GM08714 (cell line): Measurements from ENCODE around the gene EFL1.
"Not testable (repeated sequence)": the region's sequence is repeated elsewhere in the genome, so short reads cannot be mapped to it uniquely, and the experiment has no call there.

Source experiments
- H3K4me3 ChIP-seq: fragments of 200-500 bp; sonication (Bioruptor generic); 2 replicates; pipeline ENCODE4 v1.5.1; 2014; ENCODE audit warnings: mild to moderate bottlenecking, low read length, inconsistent platforms
- ZNF274 ChIP-seq: IDR thresholded peaks from 2 replicates; pipeline ENCODE4 v1.6.1; 2012; ENCODE audit warnings: mild to moderate bottlenecking, low read depth, low read length

Gene EFL1

GRCh38 chr15:82239685-82240391 lies 22.7 kb downstream of the EFL1 start:
- no peak overlapping the region for H3K4me3 ChIP-seq
- TF ChIP-seq ZNF274: no peak

GRCh38 chr15:82237944-82238534 lies 24.5 kb downstream of the EFL1 start:
- not testable (repeated sequence) for H3K4me3 ChIP-seq

- no peak overlapping the region for H3K4me3 ChIP-seq
- TF ChIP-seq ZNF274: no peak
Observed at GRCh38 chr15:82231842-82232241, 30.7 kb downstream of the EFL1 start.

GRCh38 chr15:82231233-82231632 lies 31.3 kb downstream of the EFL1 start:
- no peak for TF ChIP-seq ZNF274
- no peak overlapping the region for H3K4me3 ChIP-seq

GRCh38 chr15:82228750-82229149 lies 33.8 kb downstream of the EFL1 start:
- no peak for TF ChIP-seq ZNF274
- H3K4me3 ChIP-seq: no peak overlapping the region

GRCh38 chr15:82221535-82221934 lies 41.0 kb downstream of the EFL1 start:
- H3K4me3 ChIP-seq: not testable (repeated sequence)

- H3K4me3 ChIP-seq: not testable (repeated sequence)
Observed at GRCh38 chr15:82216092-82216491, 46.4 kb downstream of the EFL1 start.

- not testable (repeated sequence) for H3K4me3 ChIP-seq
Observed at GRCh38 chr15:82212201-82212600, 50.3 kb downstream of the EFL1 start.

- H3K4me3 ChIP-seq: not testable (repeated sequence)
Observed at GRCh38 chr15:82210066-82210597, 52.4 kb downstream of the EFL1 start.

GRCh38 chr15:82204575-82204974 lies 58.0 kb downstream of the EFL1 start:
- not testable (repeated sequence) for H3K4me3 ChIP-seq

GRCh38 chr15:82197733-82198594 lies 64.6 kb downstream of the EFL1 start:
- no peak overlapping the region for H3K4me3 ChIP-seq
- TF ChIP-seq ZNF274: no peak

- H3K4me3 ChIP-seq: no peak overlapping the region
- no peak for TF ChIP-seq ZNF274
Observed at GRCh38 chr15:82196353-82196752, 66.2 kb downstream of the EFL1 start.

GRCh38 chr15:82195818-82196217 lies 66.7 kb downstream of the EFL1 start:
- H3K4me3 ChIP-seq: not testable (repeated sequence)

- not testable (repeated sequence) for H3K4me3 ChIP-seq
Observed at GRCh38 chr15:82194488-82194887, 68.0 kb downstream of the EFL1 start.

- H3K4me3 ChIP-seq: not testable (repeated sequence)
Observed at GRCh38 chr15:82193435-82193834, 69.1 kb downstream of the EFL1 start.

GRCh38 chr15:82192394-82192793 lies 70.1 kb downstream of the EFL1 start:
- not testable (repeated sequence) for H3K4me3 ChIP-seq
